K562 (cell line): Measurements from ENCODE around the gene DNMT1. TPM values are rescaled to one million over a fixed set of nuclear protein-coding genes. Genes with fewer than 3 reads are reported as not detected.

ENCODE experiments used
- ATAC-seq: fragments of 200-7000 bp; cut with Tn5 transposase; 3 replicates; pipeline ENCODE4 v1.9.1; 2020; ENCODE audit warnings: moderate library complexity
- BruUV-seq: library from RNA; stranded (reverse); fragments of 400-500 nt; replicated peaks from 2 replicates; lab custom pipeline; 2021; lab: Mats Ljungman, UMichigan
- CTCF ChIA-PET: fragments of 300-600 bp; formaldehyde crosslinking; extraction: SDS; loops from one replicate; lab custom pipeline; 2021; ENCODE audit warnings: low intra/inter-chr PET ratio; lab: Yijun Ruan, JAX
- POLR2A ChIA-PET: fragments of 300-600, 350-650 bp; sonication (Branson Sonifier 250); formaldehyde crosslinking; extraction: SDS; loops from one replicate; lab custom pipeline; 2021; ENCODE audit warnings: antibody characterized with exemption, inconsistent platforms; lab: Yijun Ruan, JAX
- DNase-seq, 4 experiments: peaks; one replicate each; pipeline versions ENCODE4 v3.0.0 to v3.0.0-alpha.2; 2011 to 2018; ENCODE audit warnings: low spot score in 3 of 4, mixed read lengths in 3 of 4; ENCODE audit errors: extremely low read depth in 1 of 4
- FAIRE-seq: peaks from 2 replicates; lab custom pipeline; 2011; peaks lifted over from hg19 to GRCh38; lab: Jason Lieb, UNC
- H2AFZ ChIP-seq: 2 replicates; pipeline ENCODE4 v1.6.0; 2011; ENCODE audit warnings: low read depth, low read length, control low read depth, inconsistent platforms
- H3K27ac ChIP-seq: fragments of 200-600 bp; 3 replicates; pipeline ENCODE4 v1.8.0; 2011; ENCODE audit warnings: low read depth, mild to moderate bottlenecking, control low read depth, inconsistent platforms, low read length, moderate library complexity, mixed read lengths; ENCODE audit errors: extremely low read depth
- H3K27me3 ChIP-seq, 2 experiments: fragments of 300-600 bp in 1 of 2; 2 replicates in 1 of 2; 3 replicates in 1 of 2; pipeline versions ENCODE4 v1.6.0 to v1.8.0; 2011; ENCODE audit warnings: inconsistent platforms in 2 of 2, low read length in 2 of 2, mild to moderate bottlenecking in 1 of 2, mixed read lengths in 1 of 2, moderate library complexity in 1 of 2; ENCODE audit not compliant: control insufficient read depth in 2 of 2, insufficient read depth in 2 of 2
- H3K36me3 ChIP-seq: fragments of 300-600 bp; 3 replicates; pipeline ENCODE4 v1.8.0; 2011; ENCODE audit warnings: mild to moderate bottlenecking, low read length, inconsistent platforms; ENCODE audit not compliant: control insufficient read depth, insufficient read depth
- H3K4me1 ChIP-seq, 2 experiments: fragments of 200-600 bp in 1 of 2; replicated peaks in 1 of 2; 2 replicates in 1 of 2; 3 replicates in 1 of 2; pipeline versions ENCODE4 v1.5.1 to v1.8.0; 2011; ENCODE audit warnings: inconsistent platforms in 2 of 2, low read length in 2 of 2, mild to moderate bottlenecking in 1 of 2, mixed read lengths in 1 of 2, moderate library complexity in 1 of 2; ENCODE audit not compliant: control insufficient read depth in 2 of 2, insufficient read depth in 2 of 2
- H3K4me2 ChIP-seq: 2 replicates; pipeline ENCODE4 v1.6.1; 2011; ENCODE audit warnings: low read length, control low read depth, inconsistent platforms, mixed read lengths; ENCODE audit not compliant: insufficient read depth
- H3K4me3 ChIP-seq: fragments of 200-600 bp; sonication (generic), shearing (Covaris generic); 2 replicates; pipeline ENCODE4 v1.5.1; 2016; ENCODE audit warnings: control low read depth, inconsistent platforms
- H3K79me2 ChIP-seq: fragments of 200-600 bp; 3 replicates; pipeline ENCODE4 v1.8.0; 2011; ENCODE audit warnings: low read length, inconsistent platforms; ENCODE audit not compliant: control insufficient read depth, insufficient read depth
- H3K9ac ChIP-seq, 2 experiments: 2 replicates each; pipeline versions ENCODE4 v1.6.0 to v1.6.1; 2011; ENCODE audit warnings: low read depth in 2 of 2, low read length in 2 of 2, control low read depth in 1 of 2, inconsistent platforms in 1 of 2, mild to moderate bottlenecking in 1 of 2, mixed read lengths in 1 of 2; ENCODE audit not compliant: insufficient read depth in 1 of 2
- H3K9me1 ChIP-seq: one replicate; pipeline ENCODE4 v1.6.0; 2011; ENCODE audit warnings: inconsistent platforms, mild to moderate bottlenecking, low read length, moderate library complexity; ENCODE audit not compliant: control insufficient read depth, insufficient read depth
- H3K9me3 ChIP-seq: replicated peaks from 2 replicates; pipeline ENCODE4 v1.5.1; 2011; ENCODE audit warnings: low read depth, low read length, inconsistent platforms; ENCODE audit not compliant: control insufficient read depth, insufficient read depth
- H4K20me1 ChIP-seq: replicated peaks from 2 replicates; pipeline ENCODE4 v1.6.1; 2011; ENCODE audit warnings: low read length, inconsistent platforms, mixed read lengths; ENCODE audit not compliant: control insufficient read depth, insufficient read depth
- BCOR ChIP-seq: fragments of 450-650 bp; IDR thresholded peaks from 2 replicates; pipeline ENCODE4 v1.6.1; 2016
- CTBP1 ChIP-seq: fragments of 450-650 bp; IDR thresholded peaks from 2 replicates; pipeline ENCODE4 v1.6.1; 2016; ENCODE audit warnings: borderline replicate concordance
- E2F1 ChIP-seq: sonication (generic); formaldehyde crosslinking; IDR thresholded peaks from 2 replicates; pipeline ENCODE4 v1.8.1; 2023; ENCODE audit warnings: mild to moderate bottlenecking, missing genetic modification reagents, moderate library complexity
- NCOA4 ChIP-seq: fragments of 450-650 bp; IDR thresholded peaks from 2 replicates; pipeline ENCODE4 v1.6.1; 2018; ENCODE audit warnings: mild to moderate bottlenecking; ENCODE audit not compliant: partially characterized antibody
- NRF1 ChIP-seq, 2 experiments: fragments of 450-650 bp; IDR thresholded peaks in 1 of 2; conservative IDR thresholded peaks in 1 of 2; 2 replicates each; pipeline ENCODE4 v1.6.1; 2014; ENCODE audit warnings: mild to moderate bottlenecking in 2 of 2
- PHB2 ChIP-seq: fragments of 450-650 bp; IDR thresholded peaks from 2 replicates; pipeline ENCODE4 v1.6.1; 2017; ENCODE audit warnings: low read depth
- ZNF121 ChIP-seq: sonication (generic); formaldehyde crosslinking; conservative IDR thresholded peaks from 2 replicates; pipeline ENCODE4 v1.8.0; 2022; ENCODE audit warnings: missing genetic modification reagents
- ZNF589 ChIP-seq: fragments of 200-800 bp; sonication (Bioruptor generic); IDR thresholded peaks from 2 replicates; pipeline ENCODE4 v1.6.1; 2016; ENCODE audit warnings: low read depth, missing genetic modification characterization, missing compliant biosample characterization
- ZSCAN32 ChIP-seq: fragments of 450-650 bp; formaldehyde crosslinking; IDR thresholded peaks from 2 replicates; pipeline ENCODE4 v1.4.0; 2020; ENCODE audit warnings: mild to moderate bottlenecking, moderate library complexity
- whole genome bisulfite sequencing: fragments of 100-300 bp; shearing (Covaris generic); methylation state at CpG from one replicate; pipeline ENCODE4 v1.1.6; 2016; ENCODE audit warnings: low coverage, mixed read lengths; ENCODE audit not compliant: insufficient coverage; ENCODE audit errors: missing lambda C conversion rate; 5-methylcytosine and 5-hydroxymethylcytosine counted together
- in situ Hi-C: fragments of 300-500 bp; cut with MboI; formaldehyde crosslinking; loops from 4 replicates; pipeline ENCODE4 v1.15.0; 2018; ENCODE audit warnings: inconsistent platforms, mixed read lengths
- intact Hi-C: fragments of 100-400 bp; cut with micrococcal nuclease; formaldehyde crosslinking; loops from 2 replicates; pipeline ENCODE4 v1.14.2; 2022
- polyA plus RNA-seq, 8 experiments: library from polyadenylated mRNA; depleted of rRNA in 4 of 8; stranded (reverse) in 5 of 8; unstranded in 3 of 8; fragments of >200 nt; fragmentation: Nextera tagmentation in 2 of 8; fragmentation: Illumina TruSeq in 1 of 8; extraction: Ambion mirVana in 2 of 8; extraction: Trizol in 1 of 8; gene quantifications; 2 replicates each; pipeline versions ENCODE4 v1.2.1 to v1.2.3, GENCODE V29; 2011 to 2014; ENCODE audit warnings: inconsistent platforms in 1 of 8, missing spikeins in 1 of 8
- total RNA-seq, 7 experiments: library from RNA; depleted of rRNA in 6 of 7; stranded (reverse); fragments of >200 nt in 6 of 7; fragmentation: Illumina TruSeq in 2 of 7; extraction: Trizol in 2 of 7; gene quantifications; 2 replicates each; pipeline versions ENCODE4 v1.2.1 to v1.2.3, GENCODE V29; 2011 to 2021; ENCODE audit warnings: low replicate concordance in 1 of 7
- TF ChIP-seq, protein P1 (sequence below): fragments of 450-650 bp; formaldehyde crosslinking; IDR thresholded peaks from 2 replicates; pipeline ENCODE4 v1.4.0; 2020; ENCODE audit warnings: mild to moderate bottlenecking, moderate library complexity

The DNMT1 gene
- total and polyA plus RNA-seq, 9 of the 15 experiments (the other 6 are each of a cell fraction or from before 2014, with no cell fraction given), result 80.1 to 271 (median 121) TPM

- peak; percentile 61; the same call in 1 of the 2 replicates for TF ChIP-seq CTBP1
- TF ChIP-seq BCOR, result peak; percentile 100
- TF ChIP-seq NCOA4, result peak; percentile 48
- TF ChIP-seq NRF1 (conservative IDR thresholded peaks at IDR 0.05 in 1 of 2, IDR thresholded peaks at IDR 0.05 in 1 of 2), result peak; percentile 84 to 86
These were observed 108.8 kb downstream of the DNMT1 start, which contains the start of gene SHFL (continued) for GRCh38 chr19:10085641-10086590.

GRCh38 chr19:10084803-10085202, 110.0 kb downstream of the DNMT1 start:
- Histone ChIP-seq H3K36me3 (no peaks in the 10 kb centered on the region), H3K4me3 (no peak overlapping the region), H3K9me1 (no peaks in the 10 kb centered on the region), H3K9me3 (no peaks in the 10 kb centered on the region), H3K9ac (no peak overlapping the region), H3K4me1 (peaks cover 0 to 20% of the 10 kb centered on the region in 2 experiments; a peak in 2 of 5 replicates), H4K20me1 (peaks cover under 1% of the 10 kb centered on the region; the same call in 1 of the 2 replicates), H3K79me2 (peaks cover 3% of the 10 kb centered on the region; the same call in 1 of the 3 replicates), H3K27ac (no peak overlapping the region), H3K27me3 (no peaks in the 10 kb centered on the region; a peak in 2 of 5 replicates), H3K4me2 (no peak overlapping the region), H2AFZ (no peak overlapping the region)
- intact Hi-C loops (no loop called here), in situ Hi-C loops (no loop called here)
- DNase-seq (no peak), FAIRE-seq (no peak), ATAC-seq (no peak)
- no TSS peak for BruUV-seq
- no peak for TF ChIP-seq E2F1
- no peak for TF ChIP-seq ZNF589
- TF ChIP-seq, protein P1, sequence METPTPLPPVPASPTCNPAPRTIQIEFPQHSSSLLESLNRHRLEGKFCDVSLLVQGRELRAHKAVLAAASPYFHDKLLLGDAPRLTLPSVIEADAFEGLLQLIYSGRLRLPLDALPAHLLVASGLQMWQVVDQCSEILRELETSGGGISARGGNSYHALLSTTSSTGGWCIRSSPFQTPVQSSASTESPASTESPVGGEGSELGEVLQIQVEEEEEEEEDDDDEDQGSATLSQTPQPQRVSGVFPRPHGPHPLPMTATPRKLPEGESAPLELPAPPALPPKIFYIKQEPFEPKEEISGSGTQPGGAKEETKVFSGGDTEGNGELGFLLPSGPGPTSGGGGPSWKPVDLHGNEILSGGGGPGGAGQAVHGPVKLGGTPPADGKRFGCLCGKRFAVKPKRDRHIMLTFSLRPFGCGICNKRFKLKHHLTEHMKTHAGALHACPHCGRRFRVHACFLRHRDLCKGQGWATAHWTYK (CRISPR knock-in tag), result no peak
- no peak for TF ChIP-seq PHB2
- peak; percentile 74 for TF ChIP-seq ZNF121
- no peak for TF ChIP-seq ZSCAN32 (CRISPR knock-in tag)
- CTCF ChIA-PET, result no interaction called here
- WGBS, result 45% methylated on average over 3 of the region's 3 CpGs
- POLR2A ChIA-PET, result interaction anchor here (0.6 to 1.1 kb wide), 2 partner anchors 14 to 21 kb away, joined by 3 to 4 read pairs; partner anchors contain the start of gene PPAN
